ENCODE measurements around the gene IRF2BP2.
"Not testable (repeated sequence)": the region's sequence is repeated elsewhere in the genome, so short reads cannot be mapped to it uniquely, and the experiment has no call there.

The IRF2BP2 gene

DNA sequence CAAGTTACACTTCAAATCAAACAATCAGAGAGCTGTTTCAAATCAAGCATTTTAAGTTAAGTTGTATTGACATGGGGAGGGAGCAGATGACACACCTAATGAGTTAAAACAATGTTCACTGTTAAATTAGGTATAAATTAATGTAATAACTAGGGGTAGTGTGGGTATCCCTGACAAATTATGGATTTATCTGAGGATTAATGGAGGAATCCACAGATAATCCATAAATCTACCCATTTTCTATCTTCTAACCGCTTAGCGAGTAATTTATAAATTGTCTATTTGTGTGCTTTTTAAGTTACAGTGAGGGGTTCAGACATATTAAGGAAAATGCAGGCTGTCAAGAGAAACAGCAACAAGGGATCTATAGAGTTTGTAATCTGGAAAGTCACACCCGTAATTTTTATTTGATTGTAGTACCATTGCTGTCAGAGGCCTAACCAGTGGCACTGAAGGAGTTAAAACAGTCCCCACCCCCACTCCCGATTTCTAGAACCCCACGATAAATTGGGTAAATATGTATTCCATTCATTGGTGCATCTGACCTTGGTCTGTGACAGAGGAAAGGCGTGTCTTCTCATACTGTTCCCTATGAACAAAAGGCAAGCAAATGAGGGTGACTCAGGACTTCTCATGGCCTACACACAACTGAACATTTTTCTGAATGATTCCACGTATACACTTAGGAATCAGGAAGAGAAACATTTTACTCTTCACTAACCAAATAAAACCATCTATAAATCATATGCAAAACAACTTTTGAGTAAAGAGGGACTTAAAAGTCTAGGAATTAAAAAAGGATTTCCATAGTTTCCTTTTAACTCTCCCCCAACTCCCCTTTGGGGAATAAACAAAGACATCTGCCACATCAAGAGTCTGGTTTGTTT lies 7.4 kb downstream of the IRF2BP2 start:
- DNase-seq (ENCODE audit: low read depth in 1 of 2, low spot score in 1 of 2): peak in 1 of 2 donors; percentile 19

DNA sequence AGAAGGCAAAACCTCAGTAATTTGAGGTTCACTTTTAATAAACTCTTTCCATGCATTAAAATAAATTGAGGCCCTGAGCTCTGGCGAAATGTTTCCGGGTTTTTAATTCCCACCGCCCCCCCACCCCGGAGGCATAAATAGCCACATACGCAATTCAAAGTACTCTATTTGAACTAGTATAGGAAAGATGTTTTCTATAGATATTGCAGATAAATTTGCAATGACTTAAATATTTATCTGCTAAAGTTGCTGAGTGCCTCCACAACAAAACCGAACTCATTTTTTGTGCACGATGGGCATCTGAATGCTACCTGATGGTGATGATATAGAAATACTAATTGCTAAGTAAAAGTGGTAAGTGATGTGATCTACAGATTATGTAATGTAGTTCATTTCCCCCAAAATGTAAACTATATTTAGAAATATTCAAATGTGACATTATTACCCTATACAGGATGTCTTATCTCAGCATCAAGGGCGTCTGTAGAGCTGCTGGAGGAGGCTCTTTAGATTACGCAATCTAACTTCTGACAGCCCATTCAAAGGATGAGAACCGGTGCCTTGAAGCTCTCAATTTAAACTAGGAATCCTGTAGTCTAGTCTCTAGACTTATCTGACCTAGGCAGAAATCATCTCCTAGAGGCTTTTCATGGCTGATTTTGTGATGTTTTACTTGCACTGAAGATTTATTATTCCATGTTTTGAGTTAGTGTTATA lies 8.5 kb downstream of the IRF2BP2 start:
- peak in 1 of 2 donors; percentile 20 for DNase-seq (ENCODE audit: low read depth in 1 of 2, low spot score in 1 of 2)

DNA sequence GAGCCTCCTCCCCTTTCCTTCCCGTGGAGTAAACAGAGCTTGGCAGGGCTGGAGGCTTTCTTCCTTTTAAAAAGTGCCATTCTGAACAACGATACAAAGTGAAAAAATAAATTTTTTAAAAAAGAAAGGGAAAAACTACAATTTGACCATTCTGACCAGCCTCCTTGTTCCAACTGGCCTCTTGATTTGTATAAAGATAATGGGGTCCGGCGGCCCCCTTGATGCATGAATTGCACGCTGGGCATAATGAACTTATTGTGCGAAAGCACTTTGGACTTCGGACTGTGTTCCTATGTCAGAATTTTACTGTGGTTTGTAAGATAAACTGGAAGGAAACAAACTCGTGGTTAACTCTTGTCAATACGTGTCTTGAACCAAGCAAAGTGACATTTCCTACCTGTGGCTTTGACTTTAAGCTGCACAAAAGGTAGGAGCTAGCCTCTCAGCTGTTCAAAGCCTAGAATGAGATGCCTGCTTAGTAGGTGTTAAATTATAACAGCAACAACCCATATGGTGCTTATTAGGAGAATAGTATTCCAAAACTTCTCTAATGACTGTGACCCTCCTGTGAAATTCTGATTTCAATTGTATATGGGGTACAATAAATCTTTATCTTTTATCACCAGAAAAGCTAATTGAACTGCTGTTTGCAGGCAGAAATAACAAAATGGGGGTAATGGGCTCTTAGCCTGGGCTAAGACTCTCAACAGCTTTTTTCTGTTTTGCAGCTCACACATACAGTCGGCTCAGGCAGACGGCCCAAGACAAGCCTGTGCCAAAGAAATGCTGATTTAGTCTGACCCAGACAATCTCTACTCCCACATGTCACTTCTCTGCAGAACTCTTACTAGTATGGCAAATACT lies 9.3 kb downstream of the IRF2BP2 start:
- no peak for DNase-seq (ENCODE audit: low read depth in 1 of 2, low spot score in 1 of 2)

DNA sequence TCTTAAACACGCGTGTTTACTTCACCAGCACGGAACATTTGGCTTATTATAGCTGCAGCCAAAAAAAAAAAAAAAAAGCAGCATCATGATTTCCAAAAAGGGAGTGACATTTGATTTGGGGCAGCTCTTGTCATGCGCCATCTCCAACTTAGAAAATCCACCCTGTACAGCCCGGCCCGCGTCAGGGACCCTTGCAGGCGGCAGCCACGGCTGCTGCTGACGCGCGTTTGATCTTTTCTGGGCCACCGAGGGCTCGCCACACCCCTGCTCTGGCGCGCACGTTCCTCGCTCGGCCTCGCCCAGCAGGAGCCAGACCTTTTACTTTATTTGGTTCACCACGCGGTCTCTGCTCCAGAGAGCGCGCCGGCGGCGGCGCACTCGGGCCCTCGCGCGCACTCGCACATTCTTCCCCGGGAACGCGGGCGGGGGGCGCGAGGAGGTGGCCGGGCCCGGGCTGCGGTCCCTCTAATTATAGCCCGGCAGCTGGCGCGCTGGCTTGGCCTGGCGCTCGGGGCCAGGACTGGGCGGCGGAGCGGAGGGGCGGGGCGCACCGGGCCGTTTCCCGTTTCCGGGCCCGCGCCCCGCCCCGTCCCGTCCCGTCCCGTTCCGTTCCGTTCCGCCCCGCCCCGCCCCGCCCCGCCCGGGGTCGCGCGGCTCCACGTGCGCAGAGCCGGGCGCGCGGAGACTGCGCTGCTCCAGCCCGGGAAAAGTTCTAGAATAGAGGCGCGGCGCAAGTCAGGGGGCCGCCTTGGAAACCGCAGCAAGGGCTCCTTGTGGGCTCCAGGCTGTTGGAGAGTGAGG lies 10.2 kb downstream of the IRF2BP2 start:
- peak; percentile 51 to 61 for DNase-seq (ENCODE audit: low read depth in 1 of 2, low spot score in 1 of 2)

DNA sequence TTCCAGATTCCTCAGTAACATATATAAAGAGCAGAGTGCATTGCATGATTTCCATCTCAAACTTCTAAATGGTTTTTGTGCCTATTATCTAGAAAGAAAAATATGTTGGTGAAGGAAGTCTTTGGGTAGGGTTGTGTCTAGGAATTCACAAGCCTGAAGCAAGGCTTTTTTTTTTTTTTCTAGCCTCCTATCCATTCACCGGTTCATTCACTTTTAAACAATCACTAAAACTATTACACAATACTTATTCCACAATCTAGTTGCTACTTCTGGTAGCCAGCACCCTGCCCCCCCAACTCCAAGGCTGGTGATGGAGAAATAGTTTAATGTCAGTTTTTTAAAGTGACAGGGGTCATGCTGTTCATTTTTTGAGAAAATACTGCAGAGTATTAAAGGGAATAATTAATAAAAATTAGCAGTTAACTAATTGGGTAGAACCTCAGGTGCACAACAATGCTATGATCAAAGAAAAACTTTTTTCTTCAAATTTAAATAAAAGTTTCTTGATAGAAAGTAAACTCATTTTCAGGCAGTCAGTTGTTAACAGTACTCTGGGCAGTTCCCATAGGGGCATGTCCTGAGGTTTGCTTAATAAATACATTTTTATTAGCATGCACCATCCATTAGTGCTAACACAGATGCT lies 10.9 kb downstream of the IRF2BP2 start:
- no peak for DNase-seq (ENCODE audit: low read depth in 1 of 2, low spot score in 1 of 2)

DNA sequence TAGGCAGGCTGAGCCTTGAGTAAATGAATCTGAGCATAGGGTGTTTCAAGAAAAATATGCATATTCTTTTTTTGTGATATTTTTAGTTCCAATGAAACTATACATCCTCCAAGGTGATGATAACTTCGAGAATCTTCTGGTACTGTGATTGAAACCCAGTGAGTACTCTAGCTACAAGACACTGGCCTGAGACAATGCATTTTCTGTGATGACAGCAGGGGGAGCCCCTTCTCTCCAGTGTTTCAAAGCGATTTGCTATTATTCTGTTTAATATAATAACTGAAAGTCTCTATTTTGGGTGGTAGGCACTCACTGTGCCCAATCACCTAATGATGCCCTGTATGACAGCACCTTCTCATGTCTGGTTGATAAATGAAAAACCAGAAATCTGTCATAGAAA lies 12.1 kb downstream of the IRF2BP2 start:
- peak in 1 of 2 donors; percentile 51 for DNase-seq (ENCODE audit: low read depth in 1 of 2, low spot score in 1 of 2)

DNA sequence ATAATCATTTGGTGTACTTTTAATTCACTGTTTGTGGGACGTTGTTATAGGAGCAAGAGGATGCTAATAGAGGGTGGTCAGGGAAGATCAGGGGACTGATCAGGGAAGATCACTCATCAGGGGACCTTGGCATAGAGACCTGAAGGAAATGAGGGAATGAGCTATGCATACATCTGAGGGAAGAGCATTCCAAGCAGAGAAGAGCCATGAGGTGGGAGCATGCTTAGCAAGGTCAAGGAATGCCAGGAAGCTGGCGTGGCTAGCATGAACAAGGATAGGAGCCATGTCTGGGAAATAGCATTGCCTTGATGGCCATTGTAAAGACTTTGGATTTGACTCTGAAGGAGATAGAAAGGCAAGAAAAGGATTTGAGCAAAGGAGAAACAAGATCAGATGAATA lies 14.1 kb downstream of the IRF2BP2 start:
- DNase-seq (ENCODE audit: low read depth in 1 of 2, low spot score in 1 of 2): no peak

DNA sequence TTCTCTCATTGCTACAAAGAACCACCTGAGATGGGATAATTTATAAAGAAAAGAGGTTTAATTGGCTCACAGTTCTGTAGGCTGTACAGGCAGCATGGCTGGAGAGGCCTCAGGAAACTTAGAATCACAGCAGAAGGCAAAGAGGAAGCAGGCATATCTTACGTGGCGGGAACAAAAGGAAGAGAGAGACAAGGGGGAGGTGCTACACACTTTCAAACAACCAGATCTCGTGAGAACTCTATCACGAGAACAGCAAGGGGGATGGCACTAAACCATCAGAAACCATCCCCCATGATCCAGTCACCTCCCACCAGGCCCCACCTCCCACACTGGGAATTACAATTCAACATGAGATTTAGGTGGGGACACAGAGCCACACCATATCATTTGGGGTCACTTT lies 15.4 kb downstream of the IRF2BP2 start:
- DNase-seq (ENCODE audit: low read depth in 1 of 2, low spot score in 1 of 2): not testable (repeated sequence)

DNA sequence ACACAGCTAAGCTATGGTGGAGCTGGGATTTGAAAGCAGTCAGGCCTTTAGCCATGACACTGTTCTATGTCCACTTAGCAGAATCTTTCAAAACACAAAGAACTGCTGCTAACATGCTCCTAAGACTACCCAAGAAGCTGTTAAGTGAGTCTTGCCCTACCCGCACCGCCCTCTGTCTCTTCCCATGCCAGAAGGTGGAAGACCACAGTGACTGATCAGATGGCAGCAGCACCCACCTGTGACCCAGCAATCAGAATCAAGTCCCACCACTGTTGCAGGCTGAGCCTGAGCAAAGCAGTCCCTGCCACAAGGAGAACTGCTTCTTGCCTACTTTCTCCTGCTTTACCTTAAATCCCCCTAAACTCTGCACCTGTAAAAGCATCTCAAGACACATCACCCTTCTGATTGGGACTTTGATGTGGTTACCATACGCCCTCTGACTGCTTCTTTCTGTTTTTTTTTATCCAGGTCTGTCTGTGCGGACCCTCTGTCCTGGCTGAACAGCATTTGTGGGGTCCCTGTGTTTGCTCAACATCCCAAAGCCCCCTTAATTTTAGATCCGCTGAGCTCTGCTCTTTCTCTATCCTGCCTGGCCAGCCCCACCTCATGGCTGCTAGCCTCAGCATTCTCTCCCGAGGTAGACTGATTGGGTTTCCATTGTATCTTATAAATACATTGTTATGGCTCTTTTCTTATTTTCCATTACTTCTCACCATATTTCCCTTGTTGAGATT lies 16.0 kb downstream of the IRF2BP2 start:
- no peak for DNase-seq (ENCODE audit: low read depth in 1 of 2, low spot score in 1 of 2)

DNA sequence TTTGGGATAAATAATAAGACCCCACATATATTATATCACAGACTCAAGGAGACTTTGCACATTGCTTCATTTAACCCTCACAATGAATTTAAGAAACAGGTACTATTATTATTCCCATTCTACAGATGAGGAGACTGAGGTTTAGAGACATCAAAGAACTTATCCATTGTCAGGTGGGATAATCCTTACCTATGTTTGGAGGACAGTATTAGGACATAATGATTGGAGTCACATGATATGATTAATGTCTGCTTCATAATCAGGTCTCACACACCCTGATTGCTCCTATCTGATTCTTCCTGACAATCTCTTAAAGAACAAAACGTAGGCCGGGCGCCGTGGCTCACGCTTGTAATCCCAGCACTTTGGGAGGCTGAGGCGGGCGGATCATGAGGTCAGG lies 16.9 kb downstream of the IRF2BP2 start:
- DNase-seq (ENCODE audit: low read depth in 1 of 2, low spot score in 1 of 2): no peak

DNA sequence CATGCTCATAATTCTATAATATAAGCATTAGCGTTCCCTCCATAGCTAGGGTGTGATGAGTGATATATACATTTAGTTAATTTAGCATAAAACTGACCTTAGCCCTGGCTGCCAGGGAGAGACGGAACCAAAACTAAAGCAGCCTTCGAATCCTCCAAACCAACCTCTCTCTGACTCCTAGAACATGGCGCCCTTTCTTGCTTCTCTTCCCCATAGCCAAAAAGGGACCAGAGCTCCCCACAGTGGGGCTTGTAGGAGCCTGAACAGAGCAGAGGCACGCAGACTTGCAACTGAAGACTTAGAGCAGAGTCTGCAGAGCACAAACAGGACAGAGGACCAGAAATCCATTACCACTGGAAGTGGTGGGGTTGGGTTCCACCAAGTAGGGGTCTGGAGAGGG lies 17.7 kb downstream of the IRF2BP2 start:
- no peak for DNase-seq (ENCODE audit: low read depth in 1 of 2, low spot score in 1 of 2)

DNA sequence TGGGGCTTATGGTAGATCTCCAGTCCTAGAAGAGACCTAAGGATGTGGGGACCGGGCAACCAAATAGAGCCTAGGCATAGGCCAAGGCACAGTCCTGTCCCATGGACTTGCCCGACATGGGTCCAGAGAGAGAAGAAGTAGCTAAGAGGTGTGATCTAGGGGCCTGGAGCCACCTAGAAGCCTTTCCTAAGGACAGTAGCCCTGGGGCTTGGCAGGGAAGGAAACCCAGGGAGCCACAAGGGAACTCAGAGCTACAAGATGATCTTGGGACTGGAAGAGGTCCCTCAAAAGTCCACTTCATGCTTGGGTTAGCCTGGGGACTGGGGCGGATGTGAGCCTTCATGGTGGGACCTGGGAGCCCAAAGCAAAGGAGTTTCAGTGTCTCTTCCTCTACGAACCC lies 18.8 kb downstream of the IRF2BP2 start:
- DNase-seq (ENCODE audit: low read depth in 1 of 2, low spot score in 1 of 2): no peak

DNA sequence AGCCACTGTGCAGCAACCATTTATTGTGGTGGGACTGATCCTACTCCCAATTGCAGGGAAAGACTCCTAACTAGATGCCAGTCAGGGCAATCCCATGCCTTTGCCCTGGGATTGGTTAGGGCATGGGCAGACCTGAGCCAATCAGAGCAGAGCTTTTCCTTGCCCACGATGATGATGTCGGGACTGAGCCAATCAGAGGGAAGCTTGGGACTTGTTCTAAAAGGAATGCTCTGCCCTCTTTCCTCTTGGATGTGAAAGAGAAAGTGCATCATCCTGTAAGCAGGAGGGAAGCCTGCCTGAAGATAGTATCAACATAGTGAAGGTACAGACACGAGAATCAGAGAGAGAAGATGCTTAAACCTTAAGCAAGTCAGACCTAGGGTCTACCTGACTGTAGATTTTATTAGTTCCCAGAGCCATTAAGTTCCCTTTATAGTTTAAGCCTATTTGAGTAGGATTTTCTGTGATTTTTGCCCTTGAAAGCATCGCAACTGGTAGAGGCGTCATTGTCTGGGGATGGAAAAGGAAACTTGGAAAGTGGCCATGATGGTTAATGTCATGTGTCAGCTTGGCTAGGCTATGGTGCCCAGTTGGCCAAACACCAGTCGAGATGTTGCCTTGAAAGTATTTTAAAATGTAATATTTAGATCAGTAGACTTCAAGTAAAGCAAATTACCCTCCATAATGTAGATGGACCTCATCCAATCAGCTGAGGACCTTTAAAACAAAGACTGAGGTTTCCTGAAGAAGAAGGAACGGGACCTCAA lies 19.9 kb downstream of the IRF2BP2 start:
- DNase-seq (ENCODE audit: low read depth in 1 of 2, low spot score in 1 of 2): no peak

DNA sequence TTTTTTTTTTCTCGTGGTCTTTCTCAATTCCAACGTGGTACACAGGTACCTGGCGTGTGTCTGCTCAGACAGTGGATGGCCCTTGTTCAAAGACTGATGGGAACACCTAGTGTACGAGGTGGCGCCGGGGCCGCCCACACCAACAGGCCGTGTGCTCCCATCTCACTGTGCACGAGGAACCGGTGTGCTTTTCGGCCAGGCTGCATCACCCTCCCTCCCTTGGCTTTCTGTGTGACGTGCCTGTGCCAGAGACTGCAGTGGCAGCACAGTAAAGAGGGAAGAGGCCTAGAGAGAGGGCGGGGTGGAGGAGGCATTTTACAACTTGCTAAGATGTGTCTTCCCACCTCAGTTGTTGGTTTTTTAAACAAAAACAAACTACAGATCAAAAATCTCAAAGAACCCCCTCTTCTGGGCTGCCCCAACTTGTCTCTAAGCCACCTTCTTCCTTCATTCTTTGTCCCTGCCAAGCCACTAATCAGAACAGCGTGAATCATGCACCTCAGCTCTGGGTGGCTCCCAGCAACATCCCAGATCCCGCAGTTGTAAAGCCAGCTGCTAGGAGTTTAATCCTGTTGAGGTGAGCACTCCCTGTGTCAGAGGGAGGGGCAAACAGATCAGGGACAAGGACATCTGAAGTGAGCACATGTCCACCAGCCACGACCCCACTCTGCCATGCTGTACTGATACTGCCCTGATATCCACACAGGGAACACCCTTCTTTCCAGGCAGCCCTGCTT lies 20.7 kb downstream of the IRF2BP2 start:
- DNase-seq (ENCODE audit: low read depth in 1 of 2, low spot score in 1 of 2): no peak

DNA sequence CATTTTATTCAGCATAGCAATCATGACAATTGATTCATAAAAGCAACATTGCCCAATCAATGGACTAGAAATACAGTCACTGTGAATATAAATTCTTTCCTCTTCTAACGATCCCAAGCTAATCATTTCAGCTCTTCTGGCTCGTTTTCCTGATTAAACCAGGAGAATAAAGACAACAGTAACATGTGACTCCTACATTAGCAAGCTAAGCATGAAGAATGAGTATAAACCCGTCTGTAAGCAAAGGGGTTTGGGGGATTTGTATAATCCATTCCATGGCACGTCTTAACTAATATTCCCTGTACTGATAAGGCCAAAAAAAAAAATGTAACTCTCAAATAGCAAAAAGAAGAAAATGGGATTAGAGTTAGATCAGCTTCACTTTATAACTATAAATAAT lies 21.6 kb downstream of the IRF2BP2 start:
- DNase-seq (ENCODE audit: low read depth in 1 of 2, low spot score in 1 of 2): no peak

DNA sequence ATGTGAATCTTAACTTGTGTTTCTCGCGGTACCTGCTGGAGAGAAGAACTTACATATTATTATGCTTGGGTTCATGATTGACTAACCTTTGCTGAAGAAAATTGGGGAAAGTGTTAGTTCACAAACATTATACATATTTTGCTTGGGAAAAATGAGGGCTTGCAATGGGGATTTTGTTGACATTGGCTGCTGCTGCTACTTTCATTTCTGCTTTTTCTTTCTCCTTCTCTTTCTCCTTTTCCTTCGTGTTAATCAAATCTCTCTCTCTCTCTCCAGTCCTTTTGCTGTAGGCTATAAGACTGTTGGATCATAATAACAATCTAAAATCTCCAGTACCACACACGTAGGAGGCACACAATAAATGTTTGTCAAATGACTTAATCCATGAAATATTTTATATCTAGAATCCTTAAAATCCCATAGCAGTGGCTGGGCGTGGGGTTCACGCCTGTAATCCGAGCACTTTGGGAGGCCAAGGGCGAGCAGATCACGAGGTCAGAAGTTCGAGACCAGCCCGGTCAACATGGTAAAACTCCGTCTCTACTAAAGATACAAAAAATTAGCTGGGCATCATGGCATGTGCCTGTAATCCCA lies 23.0 kb downstream of the IRF2BP2 start:
- DNase-seq (ENCODE audit: low read depth in 1 of 2, low spot score in 1 of 2): no peak

DNA sequence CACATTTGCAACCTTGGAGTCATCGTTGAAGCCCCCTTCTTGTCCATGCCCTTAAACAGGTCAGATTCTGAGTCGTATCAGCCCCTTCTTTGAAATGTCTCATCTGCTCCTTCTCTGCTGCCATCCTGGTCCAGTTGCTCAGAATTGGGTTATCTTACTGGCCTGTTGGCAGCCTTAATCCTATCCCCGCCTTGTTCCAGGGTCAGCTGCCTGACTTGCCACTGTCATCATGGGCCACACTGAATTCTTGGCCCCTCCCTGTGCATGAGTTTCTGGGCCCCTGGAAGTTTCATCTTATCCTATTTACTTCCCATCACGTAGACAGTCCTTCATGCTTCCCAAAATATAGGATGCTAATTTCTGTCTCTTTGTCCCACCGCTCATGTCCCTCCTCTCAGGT lies 23.7 kb downstream of the IRF2BP2 start:
- DNase-seq (ENCODE audit: low read depth in 1 of 2, low spot score in 1 of 2): no peak
